HG02798 (cell line): ENCODE results near the gene PRSS57.
"Not testable (repeated sequence)": the region's sequence is repeated elsewhere in the genome, so short reads cannot be mapped to it uniquely, and the experiment has no call there.

Experiments
- ATAC-seq: cut with Tn5 transposase; IDR thresholded peaks from one replicate; pipeline ENCODE4 v1.9.1; 2021; ENCODE audit warnings: mild to moderate bottlenecking; ENCODE audit not compliant: unreplicated experiment, poor library complexity

PRSS57 gene

DNA sequence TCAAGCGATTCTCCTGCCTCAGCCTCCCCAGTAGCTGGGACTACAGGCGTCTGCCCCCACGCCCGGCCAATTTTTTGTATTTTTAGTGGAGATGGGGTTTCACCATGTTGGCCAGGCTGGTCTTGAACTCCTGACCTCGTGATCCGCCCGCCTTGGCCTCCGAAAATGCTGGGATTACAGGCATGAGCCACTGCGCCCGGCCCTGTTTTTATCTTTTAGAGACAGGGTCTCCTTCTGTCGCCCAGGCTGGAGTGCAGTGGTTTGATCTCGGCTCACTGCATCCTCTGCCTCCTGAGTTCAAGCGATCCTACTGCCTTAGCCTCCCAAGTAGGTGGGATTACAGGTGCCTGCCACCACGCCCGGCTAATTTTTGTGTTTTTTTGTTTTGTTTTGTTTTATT lies 3.3 kb upstream of the PRSS57 start:
- not testable (repeated sequence) for ATAC-seq

DNA sequence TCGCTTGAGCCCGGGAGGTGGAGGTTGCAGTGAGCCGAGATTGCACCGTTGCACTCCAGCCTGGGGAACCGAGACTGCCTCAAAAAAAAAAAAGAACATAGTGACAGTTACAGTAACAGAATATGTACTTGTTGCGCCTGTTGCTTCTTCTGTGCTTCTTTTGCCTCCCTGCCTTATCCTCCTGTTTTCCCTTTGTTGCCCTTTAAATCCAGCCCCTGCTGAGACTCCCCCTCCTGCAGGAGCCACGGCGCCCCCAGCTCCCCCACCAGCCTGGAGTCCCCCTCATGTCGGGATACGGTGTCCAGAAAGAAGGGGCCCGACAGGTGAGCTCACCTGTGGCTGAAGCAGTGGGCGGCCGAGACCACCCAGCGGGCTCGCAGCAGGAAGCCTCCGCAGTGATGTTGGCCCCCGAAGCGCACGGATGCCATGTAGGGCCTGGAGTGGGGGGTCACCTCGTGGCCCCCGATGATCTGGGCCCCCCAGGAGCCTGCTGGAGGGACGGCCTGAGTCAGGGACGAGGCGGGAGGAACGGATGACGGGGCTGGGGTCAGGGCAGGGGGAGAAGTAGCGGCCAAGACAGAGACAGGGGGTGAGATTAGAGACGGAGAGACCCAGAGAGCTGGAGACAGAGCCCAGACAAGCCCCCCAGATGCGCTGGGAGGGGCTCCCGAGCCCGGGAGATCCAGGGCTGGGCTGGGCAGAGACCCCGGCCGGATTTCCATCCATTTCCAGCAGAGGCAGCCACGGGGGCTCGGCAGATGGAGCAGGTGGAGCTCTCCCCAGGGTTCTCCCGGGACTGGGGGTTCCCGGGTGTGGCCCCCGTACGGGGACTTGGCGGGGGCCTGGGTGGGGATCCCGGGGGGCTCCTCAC lies 536 bp downstream of the PRSS57 start:
- no peak for ATAC-seq

DNA sequence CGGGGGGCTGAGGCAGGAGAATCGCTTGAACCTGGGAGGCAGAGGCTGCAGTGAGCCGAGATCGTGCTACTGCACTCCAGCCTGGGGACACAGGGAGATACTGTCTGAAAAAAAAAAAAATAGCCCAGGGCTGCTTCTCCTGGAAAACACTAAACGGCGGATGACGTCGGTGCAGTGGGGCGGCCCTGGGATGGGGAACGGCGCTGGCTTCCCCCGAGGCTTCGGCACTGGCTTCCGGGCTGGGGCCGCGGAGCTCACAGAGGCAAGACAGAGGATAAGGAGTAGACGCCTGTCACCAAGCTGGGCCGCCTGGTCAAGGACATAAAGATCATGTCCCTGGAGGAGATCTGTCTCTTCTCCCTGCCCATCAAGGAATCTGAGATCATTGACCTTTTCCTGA lies 5.0 kb downstream of the PRSS57 start:
- ATAC-seq = no peak

DNA sequence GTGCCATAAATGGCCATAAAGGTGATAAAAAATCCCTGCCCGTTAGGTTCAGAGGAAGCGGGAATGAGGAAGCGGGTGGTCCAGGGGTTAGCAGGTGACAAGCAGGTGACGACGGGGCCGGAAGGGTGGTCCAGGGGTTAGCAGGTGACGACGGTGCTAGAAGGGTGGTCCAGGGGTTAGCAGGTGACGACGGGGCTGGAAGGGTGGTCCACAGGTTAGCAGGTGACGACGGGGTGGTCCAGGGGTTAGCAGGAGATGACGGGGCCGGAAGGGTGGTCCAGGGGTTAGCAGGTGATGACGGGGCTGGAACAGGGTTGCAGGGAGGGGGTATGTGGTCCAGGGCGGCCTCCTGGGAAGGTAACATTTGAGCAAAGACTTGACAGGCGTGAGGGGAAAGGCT lies 6.3 kb downstream of the PRSS57 start:
- ATAC-seq = no peak

DNA sequence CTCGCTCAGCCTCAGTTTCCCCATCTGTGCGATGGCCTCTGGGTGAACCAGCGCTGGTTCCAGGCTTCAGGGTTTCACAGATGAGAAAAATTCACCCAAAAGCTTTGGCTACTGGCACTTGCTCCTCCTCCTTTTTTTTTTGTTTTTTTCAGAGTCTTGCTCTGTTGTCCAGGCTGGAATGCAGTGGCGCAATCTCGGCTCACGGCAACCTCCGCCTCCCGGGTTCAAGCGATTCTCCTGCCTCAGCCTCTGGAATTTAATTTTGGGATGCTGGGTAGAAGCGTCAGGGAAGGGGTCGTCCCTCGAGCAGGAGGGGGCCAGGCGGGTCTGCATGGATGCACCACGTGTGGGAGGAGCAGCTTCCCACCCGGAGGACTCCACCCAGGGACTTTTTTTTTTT lies 7.0 kb downstream of the PRSS57 start:
- ATAC-seq = no peak

DNA sequence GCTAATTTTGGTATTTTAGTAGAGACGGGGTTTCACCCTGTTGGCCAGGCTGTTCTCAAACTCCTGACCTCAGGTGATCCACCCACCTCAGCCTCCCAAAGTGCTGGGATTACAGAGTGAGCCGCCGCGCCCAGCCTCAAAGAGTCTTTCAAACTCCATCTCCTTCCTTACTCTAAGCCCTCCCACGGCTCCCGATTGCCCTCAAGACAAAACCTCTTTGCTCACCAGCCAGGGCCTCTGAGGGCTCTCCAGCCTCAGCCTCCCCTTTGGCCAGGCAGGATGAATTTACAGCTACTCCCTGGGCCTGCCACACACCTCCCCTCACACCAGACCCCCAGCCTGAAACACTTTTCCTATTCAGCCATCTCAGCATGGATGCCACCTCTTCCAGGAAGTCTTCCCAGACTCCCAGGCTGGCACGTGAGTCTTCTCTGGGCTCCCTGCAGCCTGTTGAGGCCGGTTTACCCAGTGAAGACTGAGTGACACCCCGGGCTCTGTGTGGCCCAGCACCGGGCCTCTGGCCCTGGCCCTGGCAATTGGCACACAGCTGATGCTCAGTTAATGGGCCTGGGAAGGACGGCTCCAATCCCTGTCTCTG lies 7.6 kb downstream of the PRSS57 start:
- no peak for ATAC-seq

DNA sequence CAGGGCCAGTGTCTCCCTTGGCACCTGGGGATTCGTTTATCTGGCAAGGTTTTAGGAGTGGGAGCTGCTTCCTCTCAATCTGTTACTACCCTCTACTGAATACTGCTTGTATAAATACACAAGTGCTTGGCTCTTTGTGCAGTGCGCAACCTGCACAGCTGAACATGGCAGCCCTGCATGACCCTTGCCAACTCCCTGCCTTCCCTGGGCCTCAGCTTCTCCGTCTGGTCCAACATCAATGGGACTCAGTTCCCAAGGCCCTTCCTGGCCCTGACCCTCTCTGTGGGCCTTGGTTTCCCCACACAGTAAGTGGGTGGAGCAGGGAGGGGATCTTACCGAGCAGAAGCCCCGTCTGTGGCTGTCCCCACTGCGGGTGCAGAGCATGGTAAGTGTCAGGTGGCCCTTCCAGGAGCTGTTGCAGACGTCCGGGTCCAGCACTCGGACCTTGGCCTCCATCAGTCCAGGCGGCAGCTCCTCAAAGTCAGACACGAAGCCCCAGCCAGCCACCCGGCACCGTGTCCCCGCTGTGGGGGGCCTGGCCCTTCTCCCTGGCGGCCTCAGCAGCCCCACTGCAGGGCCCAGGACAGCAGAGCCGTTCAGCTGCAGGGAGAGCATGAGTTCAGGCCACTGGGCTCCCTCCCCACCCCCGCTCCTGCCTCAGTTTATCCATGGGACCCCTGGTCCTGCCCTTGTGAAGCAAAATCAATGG lies 8.5 kb downstream of the PRSS57 start:
- ATAC-seq = no peak

DNA sequence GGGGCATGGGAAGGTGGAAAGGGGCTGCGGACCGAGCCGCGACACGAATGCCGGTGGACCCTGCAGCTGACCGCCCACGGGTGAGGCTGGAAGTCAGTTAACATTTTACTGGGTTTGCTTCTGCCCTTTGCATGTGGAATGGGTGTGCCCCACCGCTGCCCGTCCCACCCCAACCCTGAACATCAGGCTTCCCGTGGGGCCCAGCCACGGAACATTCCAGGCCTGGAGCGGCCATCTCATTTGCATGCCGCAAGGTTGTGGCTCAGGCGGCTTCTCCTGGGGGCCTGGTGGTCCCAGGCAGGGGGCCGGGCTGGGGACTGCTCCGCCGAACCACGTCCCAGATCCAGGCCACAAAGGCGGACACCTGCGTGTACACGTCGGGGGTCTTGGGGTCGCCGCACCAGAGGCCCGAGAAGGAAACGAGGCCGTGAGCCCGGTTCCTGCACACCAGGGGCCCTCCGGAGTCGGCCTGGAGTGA lies 9.8 kb downstream of the PRSS57 start:
- no peak for ATAC-seq

DNA sequence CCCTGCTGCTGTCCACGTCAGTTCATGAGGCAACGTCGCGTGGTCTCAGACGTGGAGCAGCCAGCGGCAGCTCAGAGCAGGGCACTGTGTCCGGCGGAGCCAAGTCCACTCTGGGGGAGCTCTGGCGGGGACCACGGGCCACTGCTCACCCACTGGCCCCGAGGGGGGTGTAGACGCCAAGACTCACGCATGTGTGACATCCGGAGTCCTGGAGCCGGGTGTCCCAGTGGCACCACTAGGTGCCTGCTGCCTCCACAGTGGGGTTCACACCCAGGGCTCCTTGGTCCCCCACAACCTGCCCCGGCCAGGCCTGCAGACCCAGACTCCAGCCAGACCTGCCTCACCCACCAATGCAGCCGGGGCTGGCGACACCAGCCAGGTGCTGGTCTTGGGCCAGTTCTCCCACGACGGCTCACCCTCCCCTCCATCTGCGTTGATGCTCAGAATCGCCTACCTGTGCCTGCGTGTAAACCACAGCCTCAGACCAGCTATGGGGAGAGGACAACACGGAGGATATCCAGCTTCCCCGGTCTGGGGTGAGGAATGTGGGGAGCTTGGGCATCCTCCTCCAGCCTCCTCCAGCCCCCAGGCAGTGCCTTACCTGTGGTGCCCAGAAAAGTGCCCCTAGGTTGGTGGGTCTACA lies 12.5 kb downstream of the PRSS57 start:
- no peak for ATAC-seq

DNA sequence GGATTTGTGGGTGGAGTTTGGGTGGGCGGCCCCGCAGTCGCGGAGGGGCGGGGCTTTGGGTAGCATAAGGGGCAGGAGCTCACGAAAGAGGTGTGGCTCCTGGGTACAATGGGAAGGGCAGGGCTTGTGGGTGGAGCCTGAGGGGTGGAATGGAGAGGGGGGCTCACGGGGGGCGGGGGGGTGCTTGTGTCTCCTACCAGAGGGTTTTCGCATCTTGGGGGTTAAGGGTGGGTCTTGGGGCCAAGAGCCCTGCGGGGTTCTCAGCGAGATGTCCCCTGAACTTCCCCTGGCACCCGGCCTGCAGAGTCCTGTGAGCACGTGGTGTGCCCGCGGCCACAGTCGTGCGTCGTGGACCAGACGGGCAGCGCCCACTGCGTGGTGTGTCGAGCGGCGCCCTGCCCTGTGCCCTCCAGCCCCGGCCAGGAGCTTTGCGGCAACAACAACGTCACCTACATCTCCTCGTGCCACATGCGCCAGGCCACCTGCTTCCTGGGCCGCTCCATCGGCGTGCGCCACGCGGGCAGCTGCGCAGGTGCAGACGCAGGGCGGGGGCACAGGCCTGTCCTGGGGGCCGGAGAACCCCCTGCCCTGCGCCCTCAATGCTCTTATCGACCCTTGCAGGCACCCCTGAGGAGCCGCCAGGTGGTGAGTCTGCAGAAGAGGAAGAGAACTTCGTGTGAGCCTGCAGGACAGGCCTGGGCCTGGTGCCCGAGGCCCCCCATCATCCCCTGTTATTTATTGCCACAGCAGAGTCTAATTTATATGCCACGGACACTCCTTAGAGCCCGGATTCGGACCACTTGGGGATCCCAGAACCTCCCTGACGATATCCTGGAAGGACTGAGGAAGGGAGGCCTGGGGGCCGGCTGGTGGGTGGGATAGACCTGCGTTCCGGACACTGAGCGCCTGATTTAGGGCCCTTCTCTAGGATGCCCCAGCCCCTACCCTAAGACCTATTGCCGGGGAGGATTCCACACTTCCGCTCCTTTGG lies 13.9 kb downstream of the PRSS57 start:
- ATAC-seq = no peak

DNA sequence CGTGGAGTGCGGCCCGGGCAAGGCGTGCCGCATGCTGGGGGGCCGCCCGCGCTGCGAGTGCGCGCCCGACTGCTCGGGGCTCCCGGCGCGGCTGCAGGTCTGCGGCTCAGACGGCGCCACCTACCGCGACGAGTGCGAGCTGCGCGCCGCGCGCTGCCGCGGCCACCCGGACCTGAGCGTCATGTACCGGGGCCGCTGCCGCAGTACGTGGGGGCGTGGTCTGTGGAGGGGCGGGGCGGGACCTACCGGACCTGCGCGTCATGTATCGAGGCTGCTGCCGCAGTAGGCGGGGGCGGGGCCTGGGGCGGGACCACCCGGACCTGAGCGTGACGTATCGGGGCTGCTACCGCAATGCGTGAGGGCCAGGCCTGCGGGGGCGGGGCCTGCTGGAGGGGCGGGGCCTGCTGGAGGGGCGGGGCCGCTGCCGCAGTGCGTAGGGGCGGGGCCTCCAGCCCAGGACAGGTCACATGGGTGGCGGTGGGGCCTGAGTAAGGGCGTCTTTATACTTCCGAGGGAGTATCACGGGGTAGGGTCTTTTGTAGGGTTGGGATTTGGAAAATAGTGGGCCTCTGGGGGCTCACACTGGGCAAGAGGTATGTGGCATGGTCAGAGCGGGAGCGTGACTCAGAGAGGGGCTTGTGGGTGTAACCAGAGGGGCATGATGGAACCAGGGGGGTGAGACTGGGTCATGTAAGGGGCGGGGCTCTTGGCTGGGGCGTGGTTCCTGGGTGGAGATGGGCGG lies 14.8 kb downstream of the PRSS57 start:
- ATAC-seq = peak; percentile 80

DNA sequence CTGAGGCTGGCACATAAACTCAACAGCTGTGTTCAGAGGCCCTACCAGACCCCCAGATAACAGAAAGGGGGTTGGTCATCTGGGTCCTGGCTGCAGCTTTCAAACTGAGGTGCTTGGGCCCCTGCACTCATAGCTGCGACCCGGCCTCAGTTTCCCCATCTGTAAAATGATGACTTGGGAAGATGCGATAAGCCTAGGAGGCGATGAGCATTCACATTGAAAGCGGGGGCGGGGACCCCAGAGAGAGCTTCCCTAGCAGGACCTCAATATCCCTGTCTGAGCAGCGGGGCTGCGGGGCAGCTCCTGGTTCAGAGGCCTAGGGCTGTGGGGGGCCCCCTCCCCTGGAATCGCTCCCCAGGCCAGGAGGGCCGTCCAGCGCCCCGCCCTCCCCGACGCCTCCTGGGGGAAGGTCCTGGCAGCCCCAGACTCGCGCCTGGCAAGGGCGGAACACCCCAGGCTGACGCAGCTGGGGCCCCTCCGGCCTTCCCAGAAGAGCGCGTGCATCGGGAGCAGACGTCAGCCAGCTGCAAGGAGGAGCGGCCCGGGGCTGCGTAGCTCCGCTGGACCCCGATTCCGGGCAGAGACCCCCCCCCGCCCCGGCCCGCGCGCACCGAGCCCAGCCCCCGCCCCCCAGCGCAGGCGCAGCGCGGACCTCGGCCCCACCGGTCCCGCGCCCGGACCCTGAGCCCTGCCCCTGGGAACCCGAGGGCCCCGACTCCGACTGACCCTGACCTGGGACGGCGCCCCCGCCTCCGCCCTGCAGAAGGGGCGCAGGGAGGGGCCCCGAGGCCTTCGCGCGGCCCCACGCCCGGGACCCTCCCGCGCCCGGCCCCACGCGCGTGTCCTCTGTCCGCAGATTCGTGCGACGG lies 15.6 kb downstream of the PRSS57 start:
- ATAC-seq = peak; percentile 3

DNA sequence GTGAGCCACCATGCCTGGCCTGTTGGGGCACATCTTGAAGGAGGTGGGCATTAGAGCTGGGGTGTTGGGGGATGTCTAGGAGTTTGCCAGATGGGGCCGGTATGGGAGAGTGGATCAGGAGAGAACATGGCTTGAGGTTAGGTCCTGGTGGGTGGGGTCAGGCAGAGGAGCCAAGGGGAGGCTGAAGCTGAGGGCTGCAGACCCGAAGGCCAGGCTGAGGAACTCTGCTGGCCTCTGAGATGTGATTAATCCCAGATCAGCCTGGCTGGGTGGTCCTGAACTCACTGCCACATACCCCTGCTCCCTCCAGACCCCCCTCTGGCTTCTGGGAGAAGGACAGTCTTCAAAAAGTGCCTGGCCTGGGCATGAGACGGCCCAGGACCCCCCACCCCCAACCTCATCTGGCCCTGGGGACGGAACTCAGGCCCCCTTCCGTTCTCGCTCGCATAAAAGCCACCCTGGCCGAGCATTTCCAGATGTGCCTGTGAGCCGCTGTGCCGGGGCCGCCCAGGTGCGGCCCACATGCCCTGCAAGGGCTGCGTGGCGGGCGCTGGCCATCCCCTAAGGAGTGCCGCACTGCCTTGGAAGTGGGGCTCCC lies 16.4 kb downstream of the PRSS57 start:
- no peak for ATAC-seq

DNA sequence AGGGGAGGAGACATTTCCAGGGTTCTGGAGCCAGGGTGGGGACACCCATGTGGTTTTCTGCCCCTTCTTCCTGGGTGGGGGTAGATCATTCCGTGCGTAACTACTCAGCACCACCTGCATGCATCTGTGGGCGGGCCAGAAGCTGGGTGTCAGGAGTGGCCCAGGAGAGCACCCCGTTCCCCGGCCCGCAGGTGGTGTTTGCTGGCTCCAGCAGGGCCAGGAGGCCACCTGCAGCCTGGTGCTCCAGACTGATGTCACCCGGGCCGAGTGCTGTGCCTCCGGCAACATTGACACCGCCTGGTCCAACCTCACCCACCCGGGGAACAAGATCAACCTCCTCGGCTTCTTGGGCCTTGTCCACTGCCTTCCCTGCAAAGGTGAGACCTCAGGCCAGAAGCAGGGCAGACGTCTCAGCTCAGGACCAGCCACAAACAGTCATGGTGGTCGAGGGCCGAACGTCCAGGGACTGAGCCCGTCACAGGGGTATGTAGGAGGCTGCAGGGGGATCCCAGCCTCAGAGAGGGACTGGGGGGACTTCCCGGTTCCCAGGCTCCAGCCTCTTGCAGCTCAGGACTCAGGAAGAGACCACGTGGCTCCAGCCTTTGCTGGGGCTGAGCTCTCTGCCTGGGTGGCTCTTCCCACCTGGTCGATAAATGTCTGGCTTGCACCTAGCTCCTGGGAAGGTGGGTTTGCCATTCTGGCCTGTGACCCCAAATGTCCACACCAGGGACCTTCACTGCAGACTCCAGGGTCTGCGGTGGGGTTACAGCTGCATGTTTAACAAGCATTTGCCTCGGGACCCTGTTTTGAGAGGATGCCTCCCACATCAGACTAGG lies 17.4 kb downstream of the PRSS57 start:
- ATAC-seq = no peak

DNA sequence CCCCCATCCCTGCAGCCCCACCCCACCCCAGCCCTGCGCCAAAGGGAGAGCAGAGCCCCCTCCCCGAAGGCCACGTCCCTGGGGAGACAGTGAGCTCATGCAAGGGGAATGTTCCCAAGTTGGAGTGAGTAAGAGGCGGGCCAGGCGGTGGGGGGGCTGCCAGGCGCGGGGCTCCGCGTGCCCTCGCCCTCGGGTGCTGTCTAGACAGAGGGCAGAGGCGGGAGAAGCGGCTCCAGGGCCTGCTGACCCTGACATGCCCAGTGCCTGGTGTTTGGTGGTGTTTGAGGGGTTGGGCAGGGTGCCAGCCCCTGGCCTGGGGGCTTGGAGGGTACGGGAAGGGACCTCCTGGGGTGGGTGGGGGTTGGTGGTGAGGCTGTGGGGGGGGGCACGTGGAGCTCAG lies 18.1 kb downstream of the PRSS57 start:
- no peak for ATAC-seq

DNA sequence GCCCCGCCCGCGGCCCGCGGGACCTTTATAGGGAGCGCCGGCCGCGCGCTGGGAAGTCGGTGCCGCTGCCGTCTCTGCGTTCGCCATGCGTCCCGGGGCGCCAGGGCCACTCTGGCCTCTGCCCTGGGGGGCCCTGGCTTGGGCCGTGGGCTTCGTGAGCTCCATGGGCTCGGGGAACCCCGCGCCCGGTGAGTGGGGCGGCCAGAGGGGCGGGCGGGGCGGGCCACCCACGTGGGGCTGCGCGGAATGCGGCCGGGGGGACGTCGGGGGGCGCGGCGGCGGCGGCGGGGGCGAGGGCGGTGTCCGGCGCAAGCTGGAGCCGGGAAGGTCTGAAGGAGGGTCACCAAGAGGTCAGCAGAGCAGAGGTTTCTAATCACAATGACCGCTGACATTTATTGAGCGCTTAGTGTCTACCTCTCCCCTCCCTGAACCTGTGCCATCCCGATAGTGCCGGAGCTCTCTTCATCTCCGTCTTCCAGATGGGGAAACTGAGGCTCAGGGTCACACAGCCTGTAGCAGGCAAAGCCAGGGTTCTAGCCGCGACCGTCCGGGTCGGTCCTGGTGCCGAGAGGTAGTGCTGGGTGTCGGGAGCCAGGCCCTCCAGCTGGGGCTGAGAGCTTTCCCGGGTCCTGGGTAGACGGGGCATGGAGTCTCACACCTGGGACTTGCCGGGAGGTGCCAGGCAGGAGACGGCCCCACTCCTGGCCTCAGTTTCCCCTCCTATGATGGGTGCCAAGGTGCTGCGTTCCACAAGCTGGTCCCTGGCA lies 18.7 kb downstream of the PRSS57 start, which contains the start of gene FSTL3:
Gene FSTL3, plus strand, starts transcription at position 54 of the 767 bp plus-strand sequence. Its CDS starts 32 bp downstream, at position 86.
- no peak for ATAC-seq
